K562 (cell line): ENCODE results near the gene CDCP1. TPM values are rescaled to one million over a fixed set of nuclear protein-coding genes. Genes with fewer than 3 reads are reported as not detected.

Experiments used
- E2F5 ChIP-seq: sonication (generic); formaldehyde crosslinking; IDR thresholded peaks from 2 replicates; pipeline ENCODE4 v1.8.0; 2022; ENCODE audit warnings: mild to moderate bottlenecking, missing genetic modification reagents
- ELF4 ChIP-seq: fragments of 450-650 bp; formaldehyde crosslinking; IDR thresholded peaks from 2 replicates; pipeline ENCODE4 v1.4.0; 2022; ENCODE audit warnings: missing genetic modification characterization
- FOSL1 ChIP-seq: fragments of 200-800 bp; sonication (Bioruptor generic); conservative IDR thresholded peaks from 2 replicates; pipeline ENCODE4 v1.6.1; 2016; ENCODE audit warnings: missing genetic modification characterization, missing compliant biosample characterization
- GABPB1 ChIP-seq: sonication (generic); formaldehyde crosslinking; IDR thresholded peaks from 2 replicates; pipeline ENCODE4 v1.8.0; 2022; ENCODE audit warnings: mild to moderate bottlenecking, missing genetic modification reagents
- HEY1 ChIP-seq: fragments of 250-450 bp; sonication (Bioruptor Pico); IDR thresholded peaks from 2 replicates; pipeline ENCODE4 v1.5.0; 2020; ENCODE audit warnings: mild to moderate bottlenecking, moderate library complexity, borderline replicate concordance
- MAFG ChIP-seq: fragments of 450-650 bp; conservative IDR thresholded peaks from 2 replicates; pipeline ENCODE4 v1.6.1; 2016; ENCODE audit warnings: missing genetic modification characterization, missing compliant biosample characterization
- MXI1 ChIP-seq: IDR thresholded peaks from 2 replicates; pipeline ENCODE4 v1.6.1; 2011; ENCODE audit warnings: low read depth, mild to moderate bottlenecking, improper control_type of control experiment, low read length
- MYC ChIP-seq, 2 experiments: fragments of 250-450 bp in 1 of 2; sonication (Bioruptor Pico) in 1 of 2; IDR thresholded peaks; 2 replicates each; pipeline versions ENCODE4 v1.5.1 to v1.6.1; 2012 to 2021; ENCODE audit warnings: low read depth in 2 of 2, borderline replicate concordance in 1 of 2, improper control_type of control experiment in 1 of 2, low read length in 1 of 2, mild to moderate bottlenecking in 1 of 2, moderate library complexity in 1 of 2
- POLR2AphosphoS2 ChIP-seq: IDR thresholded peaks from 2 replicates; pipeline ENCODE4 v1.6.1; 2012; ENCODE audit warnings: low read length, improper control_type of control experiment
- PPARD ChIP-seq: fragments of 250-450 bp; sonication (Bioruptor Pico); IDR thresholded peaks from 2 replicates; pipeline ENCODE4 v1.8.0; 2022; ENCODE audit warnings: inconsistent platforms, mild to moderate bottlenecking, moderate library complexity
- SLC30A9 ChIP-seq: fragments of 250-450 bp; sonication (Bioruptor Pico); IDR thresholded peaks from 2 replicates; pipeline ENCODE4 v1.8.0; 2022; ENCODE audit warnings: mild to moderate bottlenecking, moderate library complexity
- ZBTB2 ChIP-seq: fragments of 450-650 bp; IDR thresholded peaks from 2 replicates; pipeline ENCODE4 v1.6.1; 2016; ENCODE audit warnings: antibody characterized with exemption
- ZHX1 ChIP-seq: fragments of 150-350 bp; conservative IDR thresholded peaks from 2 replicates; pipeline ENCODE4 v1.6.1; 2014; ENCODE audit warnings: low read length
- ZNF324 ChIP-seq: fragments of 250-450 bp; sonication (Bioruptor Pico); IDR thresholded peaks from 2 replicates; pipeline ENCODE4 v1.4.0; 2020; ENCODE audit warnings: mild to moderate bottlenecking
- ZNF518B ChIP-seq: fragments of 250-450 bp; sonication (Bioruptor Pico); IDR thresholded peaks from 2 replicates; pipeline ENCODE4 v1.5.0; 2021; ENCODE audit warnings: mild to moderate bottlenecking, moderate library complexity
- ZNF778 ChIP-seq: fragments of 450-650 bp; formaldehyde crosslinking; IDR thresholded peaks from 2 replicates; pipeline ENCODE4 v1.4.0; 2020; ENCODE audit warnings: mild to moderate bottlenecking, moderate library complexity
- polyA plus RNA-seq, 8 experiments: library from polyadenylated mRNA; depleted of rRNA in 4 of 8; stranded (reverse) in 5 of 8; unstranded in 3 of 8; fragments of >200 nt; fragmentation: Nextera tagmentation in 2 of 8; fragmentation: Illumina TruSeq in 1 of 8; extraction: Ambion mirVana in 2 of 8; extraction: Trizol in 1 of 8; gene quantifications; 2 replicates each; pipeline versions ENCODE4 v1.2.1 to v1.2.3, GENCODE V29; 2011 to 2014; ENCODE audit warnings: inconsistent platforms in 1 of 8, missing spikeins in 1 of 8
- total RNA-seq, 7 experiments: library from RNA; depleted of rRNA in 6 of 7; stranded (reverse); fragments of >200 nt in 6 of 7; fragmentation: Illumina TruSeq in 2 of 7; extraction: Trizol in 2 of 7; gene quantifications; 2 replicates each; pipeline versions ENCODE4 v1.2.1 to v1.2.3, GENCODE V29; 2011 to 2021; ENCODE audit warnings: low replicate concordance in 1 of 7

The CDCP1 gene
- total and polyA plus RNA-seq, 9 of the 15 experiments (the other 6 are each of a cell fraction or from before 2014, with no cell fraction given) = 3.9 to 16.4 (median 5.2) TPM

- no peak for TF ChIP-seq ZHX1
- no peak for TF ChIP-seq ZNF778 (CRISPR knock-in tag)
- no peak for TF ChIP-seq HEY1
- TF ChIP-seq GABPB1 = no peak; the same call in 1 of the 2 replicates
- TF ChIP-seq MXI1 = no peak
- TF ChIP-seq PPARD (CRISPR knock-in tag) = 0 out of 2 replicates have a peak, but pooled peaks have one; percentile 54
- TF ChIP-seq ZNF518B (CRISPR knock-in tag) = 0 out of 2 replicates have a peak, but pooled peaks have one; percentile 51
- TF ChIP-seq ELF4 (CRISPR knock-in tag) = peak; percentile 61; the same call in 1 of the 2 replicates
- TF ChIP-seq MYC (IDR thresholded peaks at IDR 0.05; ENCODE audit: low read depth, low read length) = 0 out of 2 replicates have a peak, but pooled peaks have one; percentile 5
- peak; percentile 66 for TF ChIP-seq MYC (CRISPR knock-in tag; IDR thresholded peaks at IDR 0.05; ENCODE audit: borderline replicate concordance, low read depth)
- peak; percentile 18; the same call in 1 of the 2 replicates for TF ChIP-seq SLC30A9 (CRISPR knock-in tag)
- TF ChIP-seq FOSL1 = peak; percentile 91
- no peak for TF ChIP-seq MAFG
- TF ChIP-seq E2F5 (CRISPR knock-in tag) = no peak
- TF ChIP-seq ZBTB2 = 0 out of 2 replicates have a peak, but pooled peaks have one; percentile 16
- TF ChIP-seq ZNF324 = peak; percentile 74
- no peak for TF ChIP-seq POLR2AphosphoS2
Observed at GRCh38 chr3:45105855-45106671, 40.1 kb downstream of the CDCP1 start (continued).
